Body of pancreas (tissue), 4 donors: ENCODE data around the gene PCBD2.

Experiments
- CTCF ChIP-seq, 7 experiments: fragments of 450-650 bp in 4 of 7; fragments of 200-600 bp in 3 of 7; sonication (generic) in 3 of 7; IDR thresholded peaks; one replicate each; pipeline ENCODE4 v1.5.1; 2016 to 2019; ENCODE audit warnings: antibody characterized with exemption in 7 of 7
- POLR2A ChIP-seq, 3 donors: fragments of 450-650 bp; IDR thresholded peaks; one replicate each; pipeline ENCODE4 v1.6.1; 2016; ENCODE audit warnings: antibody characterized with exemption in 3 of 3, mild to moderate bottlenecking in 2 of 3

DNA sequence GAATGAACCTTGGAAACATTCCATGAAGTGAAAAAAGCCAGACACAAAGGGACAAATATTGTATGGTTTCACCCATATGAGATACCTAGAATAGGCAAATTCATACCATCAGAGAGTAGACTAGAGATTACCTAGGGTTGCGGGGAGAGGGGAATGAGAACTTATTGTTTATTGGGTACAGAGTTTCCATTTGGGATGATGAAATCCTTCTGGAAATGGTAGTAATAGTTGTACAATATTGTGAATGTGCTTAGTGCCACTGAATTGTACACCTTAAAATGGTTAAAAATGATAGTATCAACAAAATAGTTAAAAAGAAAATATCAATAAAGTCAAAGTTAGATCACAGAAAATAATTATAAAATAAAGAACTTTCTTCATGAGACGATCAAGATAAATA lies 88.2 kb downstream of the PCBD2 start:
- TF ChIP-seq POLR2A (IDR thresholded peaks at IDR 0.05) (no peak), CTCF (IDR thresholded peaks at IDR 0.05) (no peak)
